Stimulated activated CD4-positive, alpha-beta T cell treated with anti-CD3 and anti-CD28 coated beads, TNF-alpha, amount 100 ng/mL, for 1 hour (primary cell): ENCODE data around the gene CAMSAP1.

Source experiments
- DNase-seq, 3 donors: peaks; one replicate each; pipeline ENCODE4 v3.0.0-alpha.2; 2020; ENCODE audit warnings: low read depth in 3 of 3, low spot score in 1 of 3

Gene CAMSAP1

GRCh38 chr9:135840539-135840938, 66.8 kb downstream of the CAMSAP1 start:
- DNase-seq, result no peak

- no peak for DNase-seq
These were observed 67.2 kb downstream of the CAMSAP1 start for GRCh38 chr9:135840107-135840506.

- DNase-seq, result no peak
These were observed 67.8 kb downstream of the CAMSAP1 start for GRCh38 chr9:135839516-135839915.

GRCh38 chr9:135835131-135835530, 72.2 kb downstream of the CAMSAP1 start:
- no peak for DNase-seq

GRCh38 chr9:135833864-135834263, 73.5 kb downstream of the CAMSAP1 start:
- DNase-seq, result no peak

GRCh38 chr9:135830496-135830895, 76.8 kb downstream of the CAMSAP1 start:
- DNase-seq, result no peak

GRCh38 chr9:135828656-135829055, 78.7 kb downstream of the CAMSAP1 start:
- no peak for DNase-seq

- DNase-seq, result no peak
These were observed 79.3 kb downstream of the CAMSAP1 start for GRCh38 chr9:135827866-135828580.

GRCh38 chr9:135827301-135827700, 80.0 kb downstream of the CAMSAP1 start:
- DNase-seq, result no peak

GRCh38 chr9:135826188-135826545, 81.2 kb downstream of the CAMSAP1 start:
- DNase-seq, result no peak

- DNase-seq, result no peak
These were observed 81.7 kb downstream of the CAMSAP1 start for GRCh38 chr9:135825435-135826187.

- DNase-seq, result no peak
These were observed 84.3 kb downstream of the CAMSAP1 start for GRCh38 chr9:135823036-135823435.

GRCh38 chr9:135822374-135822755, 85.0 kb downstream of the CAMSAP1 start:
- no peak for DNase-seq

GRCh38 chr9:135821733-135822373, 85.5 kb downstream of the CAMSAP1 start:
- no peak for DNase-seq

GRCh38 chr9:135821116-135821515, 86.2 kb downstream of the CAMSAP1 start:
- DNase-seq, result no peak

GRCh38 chr9:135820661-135821060, 86.7 kb downstream of the CAMSAP1 start:
- DNase-seq, result no peak

- no peak for DNase-seq
These were observed 87.4 kb downstream of the CAMSAP1 start for GRCh38 chr9:135819905-135820304.

GRCh38 chr9:135818718-135819475, 88.4 kb downstream of the CAMSAP1 start:
- DNase-seq, result no peak

- DNase-seq, result no peak
These were observed 89.2 kb downstream of the CAMSAP1 start for GRCh38 chr9:135817951-135818717.

GRCh38 chr9:135816651-135816970, 90.7 kb downstream of the CAMSAP1 start:
- DNase-seq, result no peak
